ENCODE measurements around the gene FOXP1.

Gene FOXP1

GRCh38 chr3:71095511-71096291 is 487.8 kb downstream of the FOXP1 start:
- Histone ChIP-seq H3K9me3 (ENCODE audit: control insufficient read depth, low read length) (no peaks in the 10 kb centered on the region), H3K36me3 (ENCODE audit: control insufficient read depth, insufficient read depth, low read length) (no peaks in the 10 kb centered on the region), H3K27me3 (ENCODE audit: control insufficient read depth, insufficient read depth, low read length, poor library complexity, severe bottlenecking) (no peaks in the 10 kb centered on the region), H3K27ac (ENCODE audit: insufficient read depth, low read depth, low read length, poor library complexity, severe bottlenecking) (no peak overlapping the region), H3K4me3 (ENCODE audit: insufficient read depth, low read depth, low read length) (no peak overlapping the region), H3K4me1 (ENCODE audit: control insufficient read depth, insufficient read depth, low read length) (no peaks in the 10 kb centered on the region)
- 100% methylated on average over 1 of the region's 1 CpG for WGBS, 2 experiments

- Histone ChIP-seq H3K4me1 (ENCODE audit: control insufficient read depth, insufficient read depth, low read length) (no peaks in the 10 kb centered on the region), H3K27ac (ENCODE audit: insufficient read depth, low read depth, low read length, poor library complexity, severe bottlenecking) (no peak overlapping the region), H3K36me3 (ENCODE audit: control insufficient read depth, insufficient read depth, low read length) (no peaks in the 10 kb centered on the region), H3K27me3 (ENCODE audit: control insufficient read depth, insufficient read depth, low read length, poor library complexity, severe bottlenecking) (no peaks in the 10 kb centered on the region), H3K9me3 (ENCODE audit: control insufficient read depth, low read length) (no peaks in the 10 kb centered on the region), H3K4me3 (ENCODE audit: insufficient read depth, low read depth, low read length) (no peak overlapping the region)
- 98 to 99% methylated on average over 5 of the region's 5 CpGs for WGBS, 2 experiments
These were observed 488.8 kb downstream of the FOXP1 start for GRCh38 chr3:71094658-71095209.

GRCh38 chr3:71092665-71093064 is 490.9 kb downstream of the FOXP1 start:
- Histone ChIP-seq H3K36me3 (ENCODE audit: control insufficient read depth, insufficient read depth, low read length) (no peaks in the 10 kb centered on the region), H3K27ac (ENCODE audit: insufficient read depth, low read depth, low read length, poor library complexity, severe bottlenecking) (no peak overlapping the region), H3K27me3 (ENCODE audit: control insufficient read depth, insufficient read depth, low read length, poor library complexity, severe bottlenecking) (no peaks in the 10 kb centered on the region), H3K4me1 (ENCODE audit: control insufficient read depth, insufficient read depth, low read length) (no peaks in the 10 kb centered on the region), H3K9me3 (ENCODE audit: control insufficient read depth, low read length) (no peaks in the 10 kb centered on the region), H3K4me3 (ENCODE audit: insufficient read depth, low read depth, low read length) (no peak overlapping the region)
- WGBS, 2 experiments = 91 to 94% methylated on average over 3 to 4 of the region's 4 CpGs

- H3K4me3 ChIP-seq (ENCODE audit: insufficient read depth, low read depth, low read length) = no peak overlapping the region
- no peaks in the 10 kb centered on the region for H3K36me3 ChIP-seq (ENCODE audit: control insufficient read depth, insufficient read depth, low read length)
- no peaks in the 10 kb centered on the region for H3K4me1 ChIP-seq (ENCODE audit: control insufficient read depth, insufficient read depth, low read length)
- H3K9me3 ChIP-seq (ENCODE audit: control insufficient read depth, low read length) = no peaks in the 10 kb centered on the region
- WGBS, 2 experiments = 92 to 94% methylated on average over 3 of the region's 3 CpGs
- H3K27ac ChIP-seq (ENCODE audit: insufficient read depth, low read depth, low read length, poor library complexity, severe bottlenecking) = no peak overlapping the region
- H3K27me3 ChIP-seq (ENCODE audit: control insufficient read depth, insufficient read depth, low read length, poor library complexity, severe bottlenecking) = no peaks in the 10 kb centered on the region
These were observed 493.3 kb downstream of the FOXP1 start for GRCh38 chr3:71090207-71090606.

- Histone ChIP-seq H3K4me1 (ENCODE audit: control insufficient read depth, insufficient read depth, low read length) (no peaks in the 10 kb centered on the region), H3K27me3 (ENCODE audit: control insufficient read depth, insufficient read depth, low read length, poor library complexity, severe bottlenecking) (no peaks in the 10 kb centered on the region), H3K27ac (ENCODE audit: insufficient read depth, low read depth, low read length, poor library complexity, severe bottlenecking) (no peak overlapping the region), H3K9me3 (ENCODE audit: control insufficient read depth, low read length) (no peaks in the 10 kb centered on the region), H3K36me3 (ENCODE audit: control insufficient read depth, insufficient read depth, low read length) (no peaks in the 10 kb centered on the region), H3K4me3 (ENCODE audit: insufficient read depth, low read depth, low read length) (no peak overlapping the region)
- 94 to 97% methylated on average over 3 of the region's 3 CpGs for WGBS, 2 experiments
These were observed 494.2 kb downstream of the FOXP1 start for GRCh38 chr3:71089271-71089847.

- no peak overlapping the region for H3K27ac ChIP-seq (ENCODE audit: insufficient read depth, low read depth, low read length, poor library complexity, severe bottlenecking)
- WGBS, 2 experiments = 93 to 96% methylated on average over 3 to 4 of the region's 4 CpGs
These were observed 494.8 kb downstream of the FOXP1 start for GRCh38 chr3:71088742-71089141.

GRCh38 chr3:71088019-71088708 is 495.4 kb downstream of the FOXP1 start:
- Histone ChIP-seq H3K4me3 (ENCODE audit: insufficient read depth, low read depth, low read length) (no peak overlapping the region), H3K36me3 (ENCODE audit: control insufficient read depth, insufficient read depth, low read length) (no peaks in the 10 kb centered on the region), H3K4me1 (ENCODE audit: control insufficient read depth, insufficient read depth, low read length) (no peaks in the 10 kb centered on the region), H3K27me3 (ENCODE audit: control insufficient read depth, insufficient read depth, low read length, poor library complexity, severe bottlenecking) (no peaks in the 10 kb centered on the region), H3K27ac (ENCODE audit: insufficient read depth, low read depth, low read length, poor library complexity, severe bottlenecking) (no peak overlapping the region), H3K9me3 (ENCODE audit: control insufficient read depth, low read length) (no peaks in the 10 kb centered on the region)
- WGBS, 2 experiments = 93 to 95% methylated on average over 7 to 8 of the region's 8 CpGs

More at GRCh38 chr3:71088742-71089141, 494.8 kb downstream of the FOXP1 start:
- H3K4me3 ChIP-seq (ENCODE audit: insufficient read depth, low read depth, low read length) = no peak overlapping the region
- no peaks in the 10 kb centered on the region for H3K36me3 ChIP-seq (ENCODE audit: control insufficient read depth, insufficient read depth, low read length)
- H3K27me3 ChIP-seq (ENCODE audit: control insufficient read depth, insufficient read depth, low read length, poor library complexity, severe bottlenecking) = no peaks in the 10 kb centered on the region
- H3K9me3 ChIP-seq (ENCODE audit: control insufficient read depth, low read length) = no peaks in the 10 kb centered on the region
- no peaks in the 10 kb centered on the region for H3K4me1 ChIP-seq (ENCODE audit: control insufficient read depth, insufficient read depth, low read length)

- Histone ChIP-seq H3K27me3 (ENCODE audit: control insufficient read depth, insufficient read depth, low read length, poor library complexity, severe bottlenecking) (no peaks in the 10 kb centered on the region), H3K4me3 (ENCODE audit: insufficient read depth, low read depth, low read length) (no peak overlapping the region), H3K4me1 (ENCODE audit: control insufficient read depth, insufficient read depth, low read length) (no peaks in the 10 kb centered on the region), H3K9me3 (ENCODE audit: control insufficient read depth, low read length) (no peaks in the 10 kb centered on the region), H3K27ac (ENCODE audit: insufficient read depth, low read depth, low read length, poor library complexity, severe bottlenecking) (no peak overlapping the region), H3K36me3 (ENCODE audit: control insufficient read depth, insufficient read depth, low read length) (no peaks in the 10 kb centered on the region)
- WGBS, 2 experiments = 81 to 82% methylated on average over 9 of the region's 9 CpGs
These were observed 496.1 kb downstream of the FOXP1 start for GRCh38 chr3:71087143-71088018.

GRCh38 chr3:71086777-71087142 is 496.8 kb downstream of the FOXP1 start:
- no peak overlapping the region for H3K4me3 ChIP-seq (ENCODE audit: insufficient read depth, low read depth, low read length)
- no peaks in the 10 kb centered on the region for H3K4me1 ChIP-seq (ENCODE audit: control insufficient read depth, insufficient read depth, low read length)
- WGBS, 2 experiments = 89 to 90% methylated on average over 4 of the region's 4 CpGs
- no peak overlapping the region for H3K27ac ChIP-seq (ENCODE audit: insufficient read depth, low read depth, low read length, poor library complexity, severe bottlenecking)
- H3K9me3 ChIP-seq (ENCODE audit: control insufficient read depth, low read length) = no peaks in the 10 kb centered on the region
- no peaks in the 10 kb centered on the region for H3K36me3 ChIP-seq (ENCODE audit: control insufficient read depth, insufficient read depth, low read length)
- H3K27me3 ChIP-seq (ENCODE audit: control insufficient read depth, insufficient read depth, low read length, poor library complexity, severe bottlenecking) = no peaks in the 10 kb centered on the region

All from ectodermal cell (in vitro differentiated cells).